ENCODE data around the gene SLC6A18.
"Not testable (repeated sequence)": the region's sequence is repeated elsewhere in the genome, so short reads cannot be mapped to it uniquely, and the experiment has no call there.

Gene SLC6A18

GRCh38 chr5:1279443-1280151 lies 54.4 kb downstream of the SLC6A18 start:
- no peak for DNase-seq

DNA sequence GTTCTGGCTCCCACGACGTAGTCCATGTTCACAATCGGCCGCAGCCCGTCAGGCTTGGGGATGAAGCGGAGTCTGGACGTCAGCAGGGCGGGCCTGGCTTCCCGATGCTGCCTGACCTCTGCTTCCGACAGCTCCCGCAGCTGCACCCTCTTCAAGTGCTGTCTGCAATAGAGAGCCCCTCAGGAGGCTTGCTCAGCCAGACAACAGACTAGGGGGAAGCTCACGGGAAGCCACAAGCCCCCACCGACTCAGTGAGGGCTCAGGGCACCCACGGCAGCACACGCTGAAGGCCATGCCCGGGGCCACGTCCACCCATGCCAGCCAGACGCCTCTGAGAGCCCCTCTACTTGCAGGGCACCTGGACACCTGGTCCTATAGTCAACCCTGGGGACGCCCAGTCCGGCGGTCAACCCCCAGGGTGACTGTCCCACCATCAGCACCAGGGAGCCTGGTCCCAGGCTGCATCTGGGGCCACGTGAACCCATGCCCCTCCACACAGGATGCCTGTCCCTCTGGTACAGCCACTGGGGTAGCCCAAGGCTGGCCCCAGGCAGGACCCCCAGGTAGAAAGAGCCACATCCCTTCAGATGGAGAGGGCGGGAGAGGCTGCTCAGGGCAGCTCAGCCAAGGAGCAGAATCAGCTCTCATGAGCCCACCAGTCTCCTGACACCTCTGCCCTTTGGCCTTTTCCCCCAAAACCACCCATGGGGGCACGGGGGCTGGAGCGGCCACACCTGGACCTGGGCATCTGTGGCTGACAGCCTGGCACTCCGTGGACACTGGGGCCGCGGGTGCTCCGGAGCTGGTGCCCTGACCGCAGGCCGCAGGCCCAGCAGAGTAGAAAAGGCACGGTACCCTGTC lies 55.2 kb downstream of the SLC6A18 start:
- no peak for DNase-seq

GRCh38 chr5:1281038-1281882 lies 56.1 kb downstream of the SLC6A18 start:
- no peak for DNase-seq

- DNase-seq, result no peak
These were observed 57.2 kb downstream of the SLC6A18 start for GRCh38 chr5:1282131-1282992.

- DNase-seq, result not testable (repeated sequence)
These were observed 58.0 kb downstream of the SLC6A18 start for GRCh38 chr5:1282993-1283728.

- not testable (repeated sequence) for DNase-seq
These were observed 58.5 kb downstream of the SLC6A18 start for GRCh38 chr5:1283729-1284041.

DNA sequence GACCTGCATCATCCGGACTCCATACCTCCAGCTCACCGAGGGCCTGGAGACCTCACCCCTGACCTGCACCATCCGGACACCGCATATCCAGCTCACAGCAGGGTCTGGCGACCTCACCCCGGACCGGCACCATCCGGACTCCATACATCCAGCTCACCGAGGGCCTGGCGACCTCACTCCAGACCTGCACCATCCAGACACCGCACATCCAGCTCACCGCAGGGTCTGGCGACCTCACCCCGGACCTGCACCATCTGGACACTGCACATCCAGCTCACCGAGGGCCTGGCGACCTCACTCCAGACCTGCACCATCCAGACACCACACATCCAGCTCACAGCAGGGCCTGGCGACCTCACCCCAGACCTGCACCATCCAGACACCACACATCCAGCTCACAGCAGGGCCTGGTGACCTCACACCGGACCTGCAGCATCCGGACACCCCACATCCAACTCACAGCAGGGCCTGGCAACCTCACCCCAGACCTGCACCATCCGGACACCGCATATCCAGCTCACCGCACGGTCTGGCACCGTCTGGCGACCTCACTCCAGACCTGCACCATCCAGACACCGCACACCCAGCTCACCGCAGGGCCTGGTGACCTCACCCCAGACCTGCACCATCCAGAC lies 59.3 kb downstream of the SLC6A18 start:
- not testable (repeated sequence) for DNase-seq

GRCh38 chr5:1285141-1285540 lies 60.0 kb downstream of the SLC6A18 start:
- no peak for DNase-seq

- DNase-seq, result no peak
These were observed 60.7 kb downstream of the SLC6A18 start for GRCh38 chr5:1285883-1286291.

- DNase-seq, result no peak
These were observed 63.5 kb downstream of the SLC6A18 start for GRCh38 chr5:1288439-1289335.

DNA sequence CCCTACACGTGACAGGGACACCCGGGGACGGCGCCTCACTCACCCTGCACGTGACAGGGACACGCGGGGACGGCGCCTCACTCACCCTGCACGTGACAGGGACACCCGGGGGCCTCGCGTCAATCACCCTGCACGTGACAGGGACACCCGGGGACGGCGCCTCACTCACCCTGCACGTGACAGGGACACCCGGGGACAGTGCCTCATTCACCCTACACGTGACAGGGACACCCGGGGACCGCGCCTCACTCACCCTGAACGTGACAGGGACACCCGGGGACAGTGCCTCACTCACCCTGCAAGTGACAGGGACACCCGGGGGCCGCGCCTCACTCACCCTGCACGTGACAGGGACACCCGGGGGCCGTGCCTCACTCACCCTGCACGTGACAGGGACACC lies 64.4 kb downstream of the SLC6A18 start:
- not testable (repeated sequence) for DNase-seq

- DNase-seq, result not testable (repeated sequence)
These were observed 65.8 kb downstream of the SLC6A18 start for GRCh38 chr5:1290956-1291355.

DNA sequence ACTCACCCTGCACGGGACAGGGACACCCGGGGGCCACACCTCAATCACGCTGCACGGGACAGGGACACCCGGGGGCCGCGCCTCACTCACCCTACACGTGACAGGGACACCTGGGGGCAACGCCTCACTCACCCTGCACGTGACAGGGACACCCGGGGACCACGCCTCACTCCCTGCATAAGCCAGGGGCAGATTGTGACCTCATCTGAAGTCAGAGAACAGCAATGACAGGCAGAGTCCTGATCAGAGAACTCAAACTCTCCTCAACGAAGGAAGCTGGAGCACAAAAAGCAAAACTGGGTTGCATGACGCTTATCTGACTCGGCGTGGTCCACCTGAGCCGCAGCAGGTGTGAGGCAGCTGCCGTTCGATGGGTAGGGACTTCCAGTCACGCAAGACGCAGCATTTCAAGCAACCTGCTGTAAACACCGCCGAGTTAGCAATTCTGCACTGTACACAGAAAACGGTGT lies 66.5 kb downstream of the SLC6A18 start:
- no peak for DNase-seq

- no peak for DNase-seq
These were observed 67.0 kb downstream of the SLC6A18 start for GRCh38 chr5:1292139-1292538.

DNA sequence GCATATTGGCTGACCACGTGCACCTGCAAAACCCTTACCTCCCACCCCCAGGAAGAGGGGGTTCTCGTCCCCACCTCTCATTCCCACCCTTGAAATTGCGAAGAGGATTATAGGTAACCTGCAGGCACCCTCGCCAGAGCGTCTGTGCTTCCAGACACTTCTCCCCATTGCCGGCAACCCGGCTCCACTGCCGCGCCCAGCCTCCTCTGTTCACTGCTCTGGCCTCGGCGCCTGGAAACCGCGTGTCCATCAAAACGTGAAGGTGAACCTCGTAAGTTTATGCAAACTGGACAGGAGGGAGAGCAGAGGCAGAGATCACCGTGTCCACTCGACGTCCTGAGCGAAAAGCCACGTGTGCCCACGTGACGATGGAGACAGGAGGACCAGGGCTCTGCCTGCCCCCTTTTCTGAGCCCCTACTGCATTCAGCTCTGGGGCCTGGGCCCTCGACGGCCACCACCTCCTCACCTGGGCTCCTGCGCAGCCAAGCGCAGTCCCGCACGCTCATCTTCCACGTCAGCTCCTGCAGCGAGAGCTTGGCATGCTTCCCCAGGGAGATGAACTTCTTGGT lies 67.8 kb downstream of the SLC6A18 start:
- DNase-seq, result no peak

- DNase-seq, result no peak
These were observed 68.4 kb downstream of the SLC6A18 start for GRCh38 chr5:1293416-1294205.

DNA sequence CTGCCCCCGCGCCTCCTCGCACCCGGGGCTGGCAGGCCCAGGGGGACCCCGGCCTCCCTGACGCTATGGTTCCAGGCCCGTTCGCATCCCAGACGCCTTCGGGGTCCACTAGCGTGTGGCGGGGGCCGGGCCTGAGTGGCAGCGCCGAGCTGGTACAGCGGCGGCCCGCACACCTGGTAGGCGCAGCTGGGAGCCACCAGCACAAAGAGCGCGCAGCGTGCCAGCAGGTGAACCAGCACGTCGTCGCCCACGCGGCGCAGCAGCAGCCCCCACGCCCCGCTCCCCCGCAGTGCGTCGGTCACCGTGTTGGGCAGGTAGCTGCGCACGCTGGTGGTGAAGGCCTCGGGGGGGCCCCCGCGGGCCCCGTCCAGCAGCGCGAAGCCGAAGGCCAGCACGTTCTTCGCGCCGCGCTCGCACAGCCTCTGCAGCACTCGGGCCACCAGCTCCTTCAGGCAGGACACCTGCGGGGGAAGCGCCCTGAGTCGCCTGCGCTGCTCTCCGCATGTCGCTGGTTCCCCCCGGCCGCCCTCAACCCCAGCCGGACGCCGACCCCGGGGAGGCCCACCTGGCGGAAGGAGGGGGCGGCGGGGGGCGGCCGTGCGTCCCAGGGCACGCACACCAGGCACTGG lies 69.1 kb downstream of the SLC6A18 start:
- no peak for DNase-seq

All from kidney glomerular epithelial cell (primary cell).